Stomach (tissue), 9 donors: ENCODE results near the gene WIPF1. TPM values are rescaled to one million over a fixed set of nuclear protein-coding genes. Genes with fewer than 3 reads are reported as not detected.
A peak's percentile ranks its signal among the peaks of the same experiment; 100 is the strongest.

Source experiments
- DNase-seq, 2 donors: peaks; one replicate each; pipeline versions ENCODE4 v3.0.0 to v3.0.0-alpha.2; 2013 to 2019
- H3K27ac ChIP-seq, 5 donors: fragments of 200-600 bp in 4 of 5; sonication (generic) in 4 of 5; one replicate each; pipeline ENCODE4 v1.5.1; 2013 to 2019; ENCODE audit warnings: mild to moderate bottlenecking in 1 of 5, moderate library complexity in 1 of 5
- H3K27me3 ChIP-seq, 3 donors: fragments of 200-600 bp; sonication (generic); one replicate each; pipeline ENCODE4 v1.5.1; 2017 to 2019; ENCODE audit warnings: mixed run types in 1 of 3
- H3K36me3 ChIP-seq, 4 donors: fragments of 200-600 bp; sonication (generic); 1 replicate in 3 of 4; 2 replicates in 1 of 4; pipeline ENCODE4 v1.5.1; 2016 to 2019
- H3K4me1 ChIP-seq, 4 donors: fragments of 200-600 bp; sonication (generic); one replicate each; pipeline ENCODE4 v1.5.1; 2016 to 2019
- H3K4me3 ChIP-seq, 4 donors: fragments of 200-600 bp; sonication (generic) in 3 of 4; one replicate each; pipeline ENCODE4 v1.5.1; 2016 to 2019; ENCODE audit warnings: mild to moderate bottlenecking in 1 of 4
- H3K9me3 ChIP-seq, 4 donors: fragments of 200-600 bp; sonication (generic); one replicate each; pipeline ENCODE4 v1.5.1; 2016 to 2019
- CTCF ChIP-seq, 7 experiments: fragments of 450-650 bp in 4 of 7; fragments of 200-600 bp in 3 of 7; sonication (generic) in 3 of 7; IDR thresholded peaks; one replicate each; pipeline ENCODE4 v1.5.1; 2016 to 2019; ENCODE audit warnings: antibody characterized with exemption in 7 of 7, control low read depth in 2 of 7, mild to moderate bottlenecking in 1 of 7
- EP300 ChIP-seq: sonication (generic); formaldehyde crosslinking; IDR thresholded peaks from one replicate; pipeline ENCODE4 v1.6.1; 2017; ENCODE audit warnings: antibody characterized with exemption
- POLR2A ChIP-seq, 4 donors: fragments of 450-650 bp; IDR thresholded peaks; one replicate each; pipeline ENCODE4 v1.6.1; 2016; ENCODE audit warnings: antibody characterized with exemption in 4 of 4, control low read depth in 2 of 4, mild to moderate bottlenecking in 1 of 4, moderate library complexity in 1 of 4
- POLR2AphosphoS5 ChIP-seq, 3 donors: sonication (generic); formaldehyde crosslinking; IDR thresholded peaks; one replicate each; pipeline ENCODE4 v1.6.1; 2016; ENCODE audit warnings: antibody characterized with exemption in 3 of 3
- WGBS, 5 donors: extraction: QIAGEN DNeasy Blood & Tissue Kit in 3 of 5; methylation state at CpG; one replicate each; pipeline versions ENCODE4 v1.1.5 to v1.1.7; 2013 to 2018; 5-methylcytosine and 5-hydroxymethylcytosine counted together
- intact Hi-C: fragments of 100-400 bp; cut with DNase I; formaldehyde crosslinking; loops from one replicate; pipeline ENCODE4 v1.15.1; 2023; ENCODE audit warnings: low total_unique reads
- polyA plus RNA-seq, 3 donors: library from polyadenylated mRNA; stranded (reverse); fragments of 200-250 nt; gene quantifications; one replicate each; pipeline ENCODE4 v1.2.3, GENCODE V29; 2013
- total RNA-seq, 5 donors: library from RNA; depleted of rRNA; stranded (reverse); fragments of >200 nt; gene quantifications; one replicate each; pipeline versions ENCODE4 v1.1.0 to v1.2.3, GENCODE V29; 2014 to 2016
- donor health status: healthy with polysubstance abuse.
- donor health status: Bipolar disorder and iron deficiency.
- donor health status: healthy.

The WIPF1 gene
- total and polyA plus RNA-seq, 8 donors = 8.8 to 43.8 (median 22.0) TPM

- 52 to 66% (median 63%) methylated on average over 4 of the region's 4 CpGs for WGBS, 5 donors
- Histone ChIP-seq H3K4me1 (peaks cover 14 to 57% (median 33%) of the 10 kb centered on the region in 4 donors), H3K36me3 (peaks cover 0 to 4% (median 0%) of the 10 kb centered on the region in 4 donors), H3K27me3 (no peaks in the 10 kb centered on the region), H3K27ac (peak overlapping the region in 2 of 5 donors; percentile 22 to 26), H3K4me3 (no peak overlapping the region), H3K9me3 (no peaks in the 10 kb centered on the region)
- no peak for DNase-seq
- TF ChIP-seq CTCF (IDR thresholded peaks at IDR 0.05) (no peak), POLR2A (IDR thresholded peaks at IDR 0.05) (no peak), POLR2AphosphoS5 (IDR thresholded peaks at IDR 0.05) (no peak), EP300 (no peak)
- intact Hi-C loops = no loop called here
Observed at GRCh38 chr2:174615871-174616436, 18.4 kb upstream of the WIPF1 start.

GRCh38 chr2:174614261-174614660, 16.7 kb upstream of the WIPF1 start:
- TF ChIP-seq EP300 = no peak
- TF ChIP-seq CTCF (IDR thresholded peaks at IDR 0.05) = no peak
- no peak for TF ChIP-seq POLR2A (IDR thresholded peaks at IDR 0.05)
- no peak for TF ChIP-seq POLR2AphosphoS5 (IDR thresholded peaks at IDR 0.05)
- DNase-seq = no peak
- no peak overlapping the region for H3K27ac ChIP-seq
- no peaks in the 10 kb centered on the region for H3K36me3 ChIP-seq
- no peaks in the 10 kb centered on the region for H3K27me3 ChIP-seq
- intact Hi-C loops = no loop called here
- H3K4me1 ChIP-seq = peaks cover 14 to 62% (median 33%) of the 10 kb centered on the region in 4 donors
- H3K4me3 ChIP-seq = no peak overlapping the region
- H3K9me3 ChIP-seq = no peaks in the 10 kb centered on the region
- 36 to 46% (median 41%) methylated on average over 4 of the region's 4 CpGs for WGBS, 5 donors

GRCh38 chr2:174613531-174613930, 15.9 kb upstream of the WIPF1 start:
- WGBS, 5 donors = 30 to 46% (median 33%) methylated on average over 2 of the region's 2 CpGs
- Histone ChIP-seq H3K4me1 (peaks cover 14 to 68% (median 33%) of the 10 kb centered on the region in 4 donors), H3K27ac (no peak overlapping the region), H3K27me3 (no peaks in the 10 kb centered on the region), H3K9me3 (no peaks in the 10 kb centered on the region), H3K36me3 (no peaks in the 10 kb centered on the region), H3K4me3 (no peak overlapping the region)
- intact Hi-C loops = no loop called here
- TF ChIP-seq CTCF (IDR thresholded peaks at IDR 0.05) (no peak), POLR2AphosphoS5 (IDR thresholded peaks at IDR 0.05) (no peak), EP300 (no peak), POLR2A (IDR thresholded peaks at IDR 0.05) (no peak)
- no peak for DNase-seq

- intact Hi-C loops = no loop called here
Observed at GRCh38 chr2:174612970-174613369, 15.4 kb upstream of the WIPF1 start.

More at GRCh38 chr2:174612970-174613369, 15.4 kb upstream of the WIPF1 start:
- Histone ChIP-seq H3K27ac (no peak overlapping the region), H3K4me1 (peaks cover 14 to 69% (median 34%) of the 10 kb centered on the region in 4 donors), H3K9me3 (no peaks in the 10 kb centered on the region), H3K4me3 (no peak overlapping the region), H3K36me3 (no peaks in the 10 kb centered on the region), H3K27me3 (no peaks in the 10 kb centered on the region)
- 0 to 41% (median 5%) methylated on average over 1 of the region's 1 CpG for WGBS, 5 donors
- DNase-seq = no peak
- TF ChIP-seq CTCF (IDR thresholded peaks at IDR 0.05) (no peak), POLR2AphosphoS5 (IDR thresholded peaks at IDR 0.05) (no peak), EP300 (no peak), POLR2A (IDR thresholded peaks at IDR 0.05) (no peak)
